8988T (cell line): ENCODE measurements around the gene ZNF200.
"Not testable (repeated sequence)": the region's sequence is repeated elsewhere in the genome, so short reads cannot be mapped to it uniquely, and the experiment has no call there.

Experiments used
- DNase-seq: peaks from one replicate; pipeline ENCODE4 v3.0.0; 2011

The ZNF200 gene

GRCh38 chr16:3197694-3198333 is 37.1 kb downstream of the ZNF200 start:
- not testable (repeated sequence) for DNase-seq

GRCh38 chr16:3195975-3196374 is 39.0 kb downstream of the ZNF200 start:
- no peak for DNase-seq

- no peak for DNase-seq
Observed at GRCh38 chr16:3194792-3195191, 40.2 kb downstream of the ZNF200 start.

- DNase-seq, result no peak
Observed at GRCh38 chr16:3193221-3194212, 41.4 kb downstream of the ZNF200 start.

GRCh38 chr16:3192476-3193019 is 42.4 kb downstream of the ZNF200 start:
- DNase-seq, result no peak

GRCh38 chr16:3190949-3191353 is 44.0 kb downstream of the ZNF200 start:
- DNase-seq, result no peak

GRCh38 chr16:3189869-3190268 is 45.1 kb downstream of the ZNF200 start:
- no peak for DNase-seq

GRCh38 chr16:3188925-3189825 is 45.8 kb downstream of the ZNF200 start:
- DNase-seq, result no peak

GRCh38 chr16:3188675-3188924 is 46.4 kb downstream of the ZNF200 start:
- no peak for DNase-seq

GRCh38 chr16:3187798-3188674 is 46.9 kb downstream of the ZNF200 start, which contains the start of gene OR1F1:
TSS of gene OR1F1 (plus strand) at chr16:3188204.
- no peak for DNase-seq

GRCh38 chr16:3186946-3187690 is 47.8 kb downstream of the ZNF200 start:
- no peak for DNase-seq

- DNase-seq, result no peak
Observed at GRCh38 chr16:3183445-3184139, 51.4 kb downstream of the ZNF200 start.

- DNase-seq, result no peak
Observed at GRCh38 chr16:3182608-3183444, 52.1 kb downstream of the ZNF200 start.

GRCh38 chr16:3182293-3182607 is 52.7 kb downstream of the ZNF200 start:
- not testable (repeated sequence) for DNase-seq

- no peak for DNase-seq
Observed at GRCh38 chr16:3180445-3180878, 54.5 kb downstream of the ZNF200 start.

GRCh38 chr16:3179651-3180050 is 55.3 kb downstream of the ZNF200 start:
- DNase-seq, result no peak

GRCh38 chr16:3175157-3176093 is 59.5 kb downstream of the ZNF200 start:
- no peak for DNase-seq

GRCh38 chr16:3174618-3175148 is 60.3 kb downstream of the ZNF200 start:
- DNase-seq, result no peak
